ENCODE measurements around the gene GMPR2. TPM values are rescaled to one million over a fixed set of nuclear protein-coding genes. Genes with fewer than 3 reads are reported as not detected.

The GMPR2 gene
- total RNA-seq, 1 donor from 2014 or later: 47.9 TPM

- no peak for DNase-seq (ENCODE audit: low spot score)
- no peak overlapping the region for H3K4me3 Mint-ChIP-seq (ENCODE audit: unreplicated experiment)
These were observed 28.7 kb downstream of the GMPR2 start for GRCh38 chr14:24261256-24261968.

DNA sequence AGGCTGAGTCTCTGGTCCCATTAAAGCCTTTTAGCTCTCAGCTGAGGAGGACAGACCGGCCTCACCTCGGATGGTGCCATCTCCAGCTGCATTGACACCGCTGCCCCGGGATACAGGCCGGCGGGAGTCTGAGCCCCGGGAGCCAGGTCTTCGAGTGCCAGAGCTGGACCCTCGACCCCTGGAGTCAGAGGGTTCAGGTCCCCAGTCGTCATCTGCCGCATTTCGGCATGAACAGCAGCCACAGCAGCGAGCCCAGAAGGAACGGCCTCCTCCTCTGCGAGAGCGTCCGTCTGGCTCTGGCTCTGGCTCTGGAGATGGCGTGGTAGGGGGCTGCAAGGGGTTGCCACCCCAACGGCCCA is 29.2 kb downstream of the GMPR2 start:
- Mint-ChIP-seq H3K9me3 (ENCODE audit: low read depth) (no peaks in the 10 kb centered on the region), H3K27me3 (ENCODE audit: low read depth) (no peaks in the 10 kb centered on the region), H3K4me3 (ENCODE audit: unreplicated experiment) (no peak overlapping the region), H3K4me1 (ENCODE audit: low read depth) (peaks cover 23% of the 10 kb centered on the region), H3K36me3 (ENCODE audit: low read depth) (peaks cover 7% of the 10 kb centered on the region), H3K27ac (ENCODE audit: unreplicated experiment) (no peak overlapping the region)
- no peak for TF ChIP-seq CTCF (IDR thresholded peaks at IDR 0.05)
- DNase-seq (ENCODE audit: low spot score): no peak

More at GRCh38 chr14:24261256-24261968, 28.7 kb downstream of the GMPR2 start:
- TF ChIP-seq CTCF (IDR thresholded peaks at IDR 0.05): no peak
- Mint-ChIP-seq H3K27ac (ENCODE audit: unreplicated experiment) (no peak overlapping the region), H3K36me3 (ENCODE audit: low read depth) (peaks cover 2% of the 10 kb centered on the region), H3K27me3 (ENCODE audit: low read depth) (no peaks in the 10 kb centered on the region), H3K9me3 (ENCODE audit: low read depth) (no peaks in the 10 kb centered on the region), H3K4me1 (ENCODE audit: low read depth) (peaks cover 28% of the 10 kb centered on the region)

DNA sequence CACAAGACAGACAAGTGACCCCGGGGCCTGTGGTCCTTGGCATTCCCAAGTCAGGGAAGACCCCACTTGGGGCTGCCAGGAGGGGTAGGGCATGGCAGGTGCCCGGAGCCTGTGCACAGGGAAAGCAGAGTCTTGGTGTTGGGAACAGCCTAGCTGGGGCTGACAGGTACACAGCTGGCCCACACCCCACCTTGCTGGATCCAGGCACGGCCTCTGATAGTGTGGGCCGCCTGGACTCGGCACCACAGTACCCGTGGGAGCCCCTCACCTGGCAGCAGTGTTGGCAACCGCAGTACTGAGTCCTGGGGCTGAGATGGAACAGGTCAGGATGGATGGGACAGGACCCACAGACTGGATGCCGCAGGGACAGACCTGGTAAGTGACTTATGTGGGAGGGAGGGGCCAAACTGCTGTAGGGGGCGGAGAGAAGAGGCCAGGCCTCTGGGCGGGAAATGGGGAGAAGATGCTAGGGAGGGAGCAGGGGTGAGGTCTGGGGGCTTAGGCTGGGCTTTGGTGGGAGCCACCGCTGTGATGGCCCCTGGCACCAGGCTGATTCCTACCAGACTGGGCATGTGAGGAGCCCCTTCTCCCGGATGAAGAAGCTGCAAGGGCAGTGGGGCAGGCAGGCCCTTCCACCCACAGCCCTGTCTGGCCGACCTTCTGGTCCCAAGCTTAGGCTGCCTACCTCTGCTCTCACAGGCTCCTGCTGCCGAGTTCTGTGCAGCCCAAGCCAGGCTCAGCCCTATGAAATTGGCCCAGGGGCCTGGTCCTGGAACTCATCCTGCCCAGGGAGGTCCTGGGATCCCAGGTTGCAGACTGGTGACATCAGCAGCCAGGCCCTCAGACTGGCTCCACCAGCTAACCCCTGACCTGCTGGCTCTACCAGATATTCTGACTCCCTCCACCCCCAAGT is 30.3 kb downstream of the GMPR2 start, which contains the start of gene TGM1:
Gene TGM1 (minus strand): TSS at position 357 of the 913 bp plus-strand sequence. CDS start 825 bp downstream, outside the sequence.
- peaks cover 16% of the 10 kb centered on the region for H3K4me1 Mint-ChIP-seq (ENCODE audit: low read depth)
- H3K27me3 Mint-ChIP-seq (ENCODE audit: low read depth): no peaks in the 10 kb centered on the region
- DNase-seq (ENCODE audit: low spot score): peak; percentile 81
- no peak for TF ChIP-seq CTCF (IDR thresholded peaks at IDR 0.05)
- no peaks in the 10 kb centered on the region for H3K9me3 Mint-ChIP-seq (ENCODE audit: low read depth)
- H3K36me3 Mint-ChIP-seq (ENCODE audit: low read depth): peaks cover 12% of the 10 kb centered on the region
- no peak within 1 kb of the TSS for H3K4me3 Mint-ChIP-seq (ENCODE audit: unreplicated experiment)
- H3K27ac Mint-ChIP-seq (ENCODE audit: unreplicated experiment): no peak within 1 kb of the TSS

DNA sequence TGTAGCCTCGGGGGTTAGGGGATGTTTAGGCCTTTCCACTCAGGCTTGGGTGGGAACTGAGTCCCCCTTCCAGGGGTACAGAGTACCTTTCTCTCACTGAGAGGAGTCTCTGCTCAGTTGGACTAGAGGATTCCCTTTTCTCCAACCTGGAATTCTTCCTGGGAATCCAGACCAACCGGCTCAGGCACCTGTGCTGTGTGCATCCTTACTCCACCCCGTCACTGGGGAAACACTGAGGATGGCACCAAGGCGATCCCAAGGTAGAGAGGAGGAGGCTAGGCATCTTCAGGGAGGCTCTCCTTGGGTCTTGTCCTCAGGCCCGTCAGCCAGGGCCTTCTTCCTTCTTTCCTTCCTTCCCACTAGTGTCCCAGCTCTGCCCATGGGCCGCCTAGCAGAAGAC is 31.1 kb downstream of the GMPR2 start:
- peaks cover 14% of the 10 kb centered on the region for H3K36me3 Mint-ChIP-seq (ENCODE audit: low read depth)
- TF ChIP-seq CTCF (IDR thresholded peaks at IDR 0.05): no peak
- H3K4me3 Mint-ChIP-seq (ENCODE audit: unreplicated experiment): no peak overlapping the region
- H3K4me1 Mint-ChIP-seq (ENCODE audit: low read depth): peaks cover 10% of the 10 kb centered on the region
- no peak for DNase-seq (ENCODE audit: low spot score)
- H3K9me3 Mint-ChIP-seq (ENCODE audit: low read depth): no peaks in the 10 kb centered on the region
- no peak overlapping the region for H3K27ac Mint-ChIP-seq (ENCODE audit: unreplicated experiment)
- H3K27me3 Mint-ChIP-seq (ENCODE audit: low read depth): no peaks in the 10 kb centered on the region

- no peak overlapping the region for H3K4me3 Mint-ChIP-seq (ENCODE audit: unreplicated experiment)
- H3K27ac Mint-ChIP-seq (ENCODE audit: unreplicated experiment): no peak overlapping the region
- no peak for DNase-seq (ENCODE audit: low spot score)
These were observed 31.6 kb downstream of the GMPR2 start for GRCh38 chr14:24264298-24264697.

More at GRCh38 chr14:24264298-24264697, 31.6 kb downstream of the GMPR2 start:
- Mint-ChIP-seq H3K9me3 (ENCODE audit: low read depth) (no peaks in the 10 kb centered on the region), H3K36me3 (ENCODE audit: low read depth) (peaks cover 14% of the 10 kb centered on the region), H3K27me3 (ENCODE audit: low read depth) (no peaks in the 10 kb centered on the region), H3K4me1 (ENCODE audit: low read depth) (peaks cover 6% of the 10 kb centered on the region)
- TF ChIP-seq CTCF (IDR thresholded peaks at IDR 0.05): no peak
